ENCODE measurements around the gene TBCD. TPM values are rescaled to one million over a fixed set of nuclear protein-coding genes. Genes with fewer than 3 reads are reported as not detected.

Gene TBCD
- total and polyA plus RNA-seq, 9 of the 15 experiments (the other 6 are each of a cell fraction or from before 2014, with no cell fraction given) = 8.9 to 98.5 (median 28.0) TPM

GRCh38 chr17:82793974-82794630 is 42.2 kb downstream of the TBCD start (continued):
- TF ChIP-seq REST (IDR thresholded peaks at IDR 0.05; ENCODE audit: borderline replicate concordance) = no peak
- no peak for TF ChIP-seq REST (CRISPR knock-in tag; IDR thresholded peaks at IDR 0.05; ENCODE audit: low read depth)
- TF ChIP-seq MEF2A (IDR thresholded peaks at IDR 0.05; ENCODE audit: control insufficient read depth, low read depth, low read length) = no peak
- no peak for TF ChIP-seq ZNF785 (CRISPR knock-in tag; IDR thresholded peaks at IDR 0.05)
- TF ChIP-seq BRCA1 (IDR thresholded peaks at IDR 0.05) = no peak
- TF ChIP-seq BRCA1 (CRISPR knock-in tag; IDR thresholded peaks at IDR 0.05) = no peak
